ENCODE results near the gene RET. TPM values are rescaled to one million over a fixed set of nuclear protein-coding genes. Genes with fewer than 3 reads are reported as not detected.

Gene RET
- total and polyA plus RNA-seq, 2 of the 8 experiments (the other 6 are each of a cell fraction or from before 2014, with no cell fraction given), result 6.7 to 8.4 TPM

DNA sequence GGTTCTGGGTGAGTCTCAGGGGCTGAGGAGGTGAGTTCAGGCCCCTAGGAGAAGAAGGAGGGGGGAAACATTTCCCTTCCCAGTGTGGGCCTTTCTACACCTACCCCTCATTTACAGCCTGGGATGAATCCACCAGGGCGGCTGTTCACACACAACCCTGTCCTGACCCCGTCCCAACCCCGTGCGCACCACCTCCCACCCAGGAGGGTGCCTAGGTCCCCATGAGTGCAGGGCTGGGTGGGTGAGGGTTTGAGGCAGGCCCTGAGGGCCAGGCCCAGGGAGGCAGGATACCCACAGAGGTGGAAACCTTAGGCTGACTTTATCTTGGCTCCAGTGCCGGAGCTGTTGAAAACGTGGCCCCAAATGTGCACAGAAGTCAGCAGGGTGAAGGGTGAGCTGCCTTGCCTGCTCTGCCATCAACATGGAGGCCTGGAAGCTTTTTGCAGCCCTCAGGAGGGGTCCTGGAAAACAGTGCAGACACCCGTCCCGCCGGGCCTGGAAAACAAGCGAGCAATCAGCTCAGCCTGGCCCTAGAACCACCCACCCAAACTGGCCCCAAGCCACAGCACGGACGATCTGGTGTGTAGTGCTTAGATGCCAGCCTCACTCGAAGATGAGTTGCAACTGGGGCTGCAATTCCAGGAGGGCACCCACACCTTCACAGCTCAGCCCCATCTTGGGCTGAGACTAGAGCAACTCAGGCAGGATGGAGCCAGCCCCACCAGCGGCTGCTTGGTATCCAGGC lies 9.3 kb upstream of the RET start:
- POLR2A ChIA-PET (ENCODE audit: partially characterized antibody), result no interaction called here
- H3K27me3 ChIP-seq (replicated peaks in 1 of 4; ENCODE audit: control insufficient read depth in 3 of 4, extremely low read depth in 1 of 4, insufficient read depth in 3 of 4, low read length in 3 of 4), result no peaks in the 10 kb centered on the region; a peak in 1 of 7 replicates
- CTCF ChIA-PET (ENCODE audit: partially characterized antibody), result interaction anchor here (0.9 to 9.6 kb wide), 6 partner anchors 8 to 203 kb away, joined by 3 to 100 read pairs (median 4); partner anchors contain the start of gene RET
- peaks cover 0 to 8% (median 5%) of the 10 kb centered on the region in 4 experiments; a peak in 4 of 7 replicates for H3K4me1 ChIP-seq (replicated peaks in 1 of 4; ENCODE audit: control insufficient read depth in 3 of 4, insufficient read depth in 4 of 4, low read length in 3 of 4)
- H4K91ac ChIP-seq (replicated peaks; ENCODE audit: insufficient read length, low read length), result no peak overlapping the region
- H3K27ac ChIP-seq (ENCODE audit: low read depth, low read length), result no peak overlapping the region
- H2AK5ac ChIP-seq (ENCODE audit: low read depth, low read length), result no peak overlapping the region
- H4K8ac ChIP-seq (ENCODE audit: extremely low read depth, insufficient read depth, low read length), result no peak overlapping the region
- H3K9ac ChIP-seq (replicated peaks in 1 of 4; ENCODE audit: extremely low read depth in 1 of 4, low read depth in 3 of 4, low read length in 3 of 4), result no peak overlapping the region
- H2BK15ac ChIP-seq (ENCODE audit: low read length), result no peak overlapping the region
- DNase-seq (ENCODE audit: low read depth in 1 of 2, low spot score in 2 of 2), result no peak
- no peak overlapping the region for H4K5ac ChIP-seq (ENCODE audit: insufficient read length, low read depth, low read length)
- no peak overlapping the region for H3K56ac ChIP-seq (replicated peaks; ENCODE audit: insufficient read length, low read depth, low read length)
- no peaks in the 10 kb centered on the region for H3K23me2 ChIP-seq (ENCODE audit: low read depth, low read length)
- no peak for FAIRE-seq
- H3K9me3 ChIP-seq (ENCODE audit: insufficient read depth in 2 of 2, low read depth in 1 of 2, low read length in 1 of 2), result no peaks in the 10 kb centered on the region
- H2BK20ac ChIP-seq (ENCODE audit: low read length), result no peak overlapping the region
- no peak overlapping the region for H3K4me3 ChIP-seq (ENCODE audit: extremely low read depth in 1 of 4, insufficient read depth in 2 of 4, low read depth in 3 of 4, low read length in 4 of 4)
- no peaks in the 10 kb centered on the region for H3K36me3 ChIP-seq (ENCODE audit: control insufficient read depth in 2 of 4, insufficient read depth in 4 of 4, low read length in 3 of 4)
- H2BK5ac ChIP-seq (ENCODE audit: low read depth, low read length), result no peak overlapping the region
- H2AFZ ChIP-seq (ENCODE audit: low read length), result no peak overlapping the region
- no peak overlapping the region for H2BK12ac ChIP-seq (ENCODE audit: low read depth, low read length)
- no peaks in the 10 kb centered on the region for H4K20me1 ChIP-seq (replicated peaks in 1 of 2; ENCODE audit: control insufficient read depth in 1 of 2, insufficient read depth in 2 of 2, low read length in 2 of 2)
- no peak overlapping the region for H2BK120ac ChIP-seq (replicated peaks; ENCODE audit: low read depth, low read length)
- no peak overlapping the region for H3K4ac ChIP-seq (replicated peaks; ENCODE audit: insufficient read length, low read depth, low read length)
- no peak for TF ChIP-seq JUN (IDR thresholded peaks at IDR 0.05; ENCODE audit: low read depth, low read length)
- TF ChIP-seq ZNF274 (IDR thresholded peaks at IDR 0.05; ENCODE audit: borderline replicate concordance, extremely low read depth, low read length), result no peak
- TF ChIP-seq, protein P1, sequence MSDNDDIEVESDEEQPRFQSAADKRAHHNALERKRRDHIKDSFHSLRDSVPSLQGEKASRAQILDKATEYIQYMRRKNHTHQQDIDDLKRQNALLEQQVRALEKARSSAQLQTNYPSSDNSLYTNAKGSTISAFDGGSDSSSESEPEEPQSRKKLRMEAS (IDR thresholded peaks at IDR 0.05), result no peak
- TF ChIP-seq EP300 (IDR thresholded peaks at IDR 0.05; ENCODE audit: borderline replicate concordance in 1 of 2, low read depth in 2 of 2, low read length in 2 of 2), result no peak
- H3K79me1 ChIP-seq (ENCODE audit: low read depth, low read length), result no peaks in the 10 kb centered on the region; the same call in 1 of the 2 replicates
- 88% methylated on average over 11 of the region's 14 CpGs; no CpG with 5 or more reads in 1 of the 2 experiments for WGBS, 2 experiments (ENCODE audit: extremely low coverage in 1 of 2, insufficient coverage in 1 of 2, insufficient read length in 1 of 2, insufficient replicate concordance in 2 of 2, low coverage in 1 of 2, low lambda C conversion rate in 2 of 2, missing lambda C conversion rate in 1 of 2)
- H3K79me2 ChIP-seq (ENCODE audit: control insufficient read depth in 1 of 2, insufficient read depth in 2 of 2, low read length in 2 of 2), result no peaks in the 10 kb centered on the region
- H3K23ac ChIP-seq (ENCODE audit: insufficient read length), result no peak overlapping the region
- H3K18ac ChIP-seq (ENCODE audit: extremely low read depth, low read length), result no peak overlapping the region
- no peak overlapping the region for H3K4me2 ChIP-seq (ENCODE audit: insufficient read depth in 1 of 2, low read depth in 2 of 2, low read length in 2 of 2)
- H3K14ac ChIP-seq (ENCODE audit: insufficient read length), result no peak overlapping the region

Data from H1 (cell line).